ENCODE measurements around the gene RPS14. TPM values are rescaled to one million over a fixed set of nuclear protein-coding genes. Genes with fewer than 3 reads are reported as not detected.
A peak's percentile ranks its signal among the peaks of the same experiment; 100 is the strongest.

RPS14 gene
- total and polyA plus RNA-seq, 9 of the 15 experiments (the other 6 are each of a cell fraction or from before 2014, with no cell fraction given) = 1,824 to 5,983 (median 3,017) TPM

DNA sequence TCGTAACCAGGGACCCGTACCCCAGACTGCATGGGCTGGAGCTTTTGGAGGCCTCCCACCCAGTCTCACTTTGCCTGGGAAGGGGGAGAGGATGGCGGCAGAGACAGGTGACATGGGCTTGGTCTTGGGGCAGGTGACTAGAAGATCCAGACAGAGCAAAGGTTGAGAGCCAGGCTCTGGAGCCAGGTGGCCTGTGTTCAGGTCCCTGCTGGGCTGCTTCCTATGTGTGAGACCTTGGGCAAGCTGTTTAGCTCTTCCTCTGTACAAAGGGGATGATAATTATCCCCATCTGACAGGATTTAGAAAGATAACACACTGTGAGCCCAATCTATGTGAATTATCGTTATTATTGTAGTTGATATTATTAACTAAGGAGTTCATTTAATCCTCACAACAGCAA lies 42.3 kb upstream of the RPS14 start:
- no peak for FAIRE-seq
- no peaks in the 10 kb centered on the region for H3K9me3 ChIP-seq (replicated peaks; ENCODE audit: control insufficient read depth, insufficient read depth, low read depth, low read length)
- no peak for DNase-seq (ENCODE audit: extremely low read depth in 1 of 4, low spot score in 3 of 4)
- no peaks in the 10 kb centered on the region for H3K9me1 ChIP-seq (ENCODE audit: control insufficient read depth, insufficient read depth, low read length)
- H2AFZ ChIP-seq (ENCODE audit: low read depth, low read length) = no peak overlapping the region
- H3K4me1 ChIP-seq (replicated peaks in 1 of 2; ENCODE audit: control insufficient read depth in 2 of 2, insufficient read depth in 2 of 2, low read length in 2 of 2) = peaks cover 34 to 36% of the 10 kb centered on the region in 2 experiments
- no peak overlapping the region for H3K4me2 ChIP-seq (ENCODE audit: insufficient read depth, low read length)
- intact Hi-C loops (cut with micrococcal nuclease) = no loop called here
- peak overlapping the region in 1 of 2 experiments; percentile 55; a peak in 2 of 4 replicates for H3K9ac ChIP-seq (ENCODE audit: insufficient read depth in 1 of 2, low read depth in 2 of 2, low read length in 2 of 2)
- in situ Hi-C loops (cut with MboI) = no loop called here
- peaks cover 63% of the 10 kb centered on the region for H3K79me2 ChIP-seq (ENCODE audit: control insufficient read depth, insufficient read depth, low read length)
- no peak overlapping the region for H3K27ac ChIP-seq (ENCODE audit: extremely low read depth, low read depth, low read length)
- WGBS (ENCODE audit: insufficient coverage, low coverage, missing lambda C conversion rate) = 78% methylated on average over 4 of the region's 4 CpGs
- no peak overlapping the region for H3K4me3 ChIP-seq
- TF ChIP-seq ZNF124 (CRISPR knock-in tag; IDR thresholded peaks at IDR 0.05) (no peak), CBX5 (IDR thresholded peaks at IDR 0.05; ENCODE audit: borderline replicate concordance, low read depth) (no peak), POLR2A (conservative IDR thresholded peaks at IDR 0.05) (no peak), BDP1 (IDR thresholded peaks at IDR 0.05; ENCODE audit: insufficient read depth, insufficient read length) (no peak), RBM15 (IDR thresholded peaks at IDR 0.05; ENCODE audit: insufficient read depth, low read length) (no peak), MAZ (CRISPR knock-in tag; conservative IDR thresholded peaks at IDR 0.05 in 1 of 2, IDR thresholded peaks at IDR 0.05 in 1 of 2) (no peak), SAFB (IDR thresholded peaks at IDR 0.05; ENCODE audit: borderline replicate concordance, low read depth, low read length) (no peak), MIER1 (IDR thresholded peaks at IDR 0.05; ENCODE audit: low read depth) (no peak), HIVEP1 (CRISPR knock-in tag; IDR thresholded peaks at IDR 0.05) (no peak), TAF15 (IDR thresholded peaks at IDR 0.05; ENCODE audit: low read depth, low read length) (no peak), FOS (IDR thresholded peaks at IDR 0.05; ENCODE audit: extremely low read depth, insufficient read length) (no peak), ZFP36 (IDR thresholded peaks at IDR 0.05; ENCODE audit: low read depth, low read length, partially characterized antibody) (no peak), MCM7 (IDR thresholded peaks at IDR 0.05) (no peak), PHB2 (IDR thresholded peaks at IDR 0.05; ENCODE audit: low read depth) (no peak), RFX1 (IDR thresholded peaks at IDR 0.05) (no peak)
- TF ChIP-seq, protein P1, sequence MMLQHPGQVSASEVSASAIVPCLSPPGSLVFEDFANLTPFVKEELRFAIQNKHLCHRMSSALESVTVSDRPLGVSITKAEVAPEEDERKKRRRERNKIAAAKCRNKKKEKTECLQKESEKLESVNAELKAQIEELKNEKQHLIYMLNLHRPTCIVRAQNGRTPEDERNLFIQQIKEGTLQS (IDR thresholded peaks at IDR 0.05) = no peak
- TF ChIP-seq, protein P1 (CRISPR knock-in tag; conservative IDR thresholded peaks at IDR 0.05) = no peak
- TF ChIP-seq, protein P2, sequence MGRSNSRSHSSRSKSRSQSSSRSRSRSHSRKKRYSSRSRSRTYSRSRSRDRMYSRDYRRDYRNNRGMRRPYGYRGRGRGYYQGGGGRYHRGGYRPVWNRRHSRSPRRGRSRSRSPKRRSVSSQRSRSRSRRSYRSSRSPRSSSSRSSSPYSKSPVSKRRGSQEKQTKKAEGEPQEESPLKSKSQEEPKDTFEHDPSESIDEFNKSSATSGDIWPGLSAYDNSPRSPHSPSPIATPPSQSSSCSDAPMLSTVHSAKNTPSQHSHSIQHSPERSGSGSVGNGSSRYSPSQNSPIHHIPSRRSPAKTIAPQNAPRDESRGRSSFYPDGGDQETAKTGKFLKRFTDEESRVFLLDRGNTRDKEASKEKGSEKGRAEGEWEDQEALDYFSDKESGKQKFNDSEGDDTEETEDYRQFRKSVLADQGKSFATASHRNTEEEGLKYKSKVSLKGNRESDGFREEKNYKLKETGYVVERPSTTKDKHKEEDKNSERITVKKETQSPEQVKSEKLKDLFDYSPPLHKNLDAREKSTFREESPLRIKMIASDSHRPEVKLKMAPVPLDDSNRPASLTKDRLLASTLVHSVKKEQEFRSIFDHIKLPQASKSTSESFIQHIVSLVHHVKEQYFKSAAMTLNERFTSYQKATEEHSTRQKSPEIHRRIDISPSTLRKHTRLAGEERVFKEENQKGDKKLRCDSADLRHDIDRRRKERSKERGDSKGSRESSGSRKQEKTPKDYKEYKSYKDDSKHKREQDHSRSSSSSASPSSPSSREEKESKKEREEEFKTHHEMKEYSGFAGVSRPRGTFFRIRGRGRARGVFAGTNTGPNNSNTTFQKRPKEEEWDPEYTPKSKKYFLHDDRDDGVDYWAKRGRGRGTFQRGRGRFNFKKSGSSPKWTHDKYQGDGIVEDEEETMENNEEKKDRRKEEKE (IDR thresholded peaks at IDR 0.05; ENCODE audit: borderline replicate concordance in 1 of 2, control insufficient read depth in 1 of 2, low read depth in 2 of 2, low read length in 1 of 2) = no peak
- TF ChIP-seq, protein P3, sequence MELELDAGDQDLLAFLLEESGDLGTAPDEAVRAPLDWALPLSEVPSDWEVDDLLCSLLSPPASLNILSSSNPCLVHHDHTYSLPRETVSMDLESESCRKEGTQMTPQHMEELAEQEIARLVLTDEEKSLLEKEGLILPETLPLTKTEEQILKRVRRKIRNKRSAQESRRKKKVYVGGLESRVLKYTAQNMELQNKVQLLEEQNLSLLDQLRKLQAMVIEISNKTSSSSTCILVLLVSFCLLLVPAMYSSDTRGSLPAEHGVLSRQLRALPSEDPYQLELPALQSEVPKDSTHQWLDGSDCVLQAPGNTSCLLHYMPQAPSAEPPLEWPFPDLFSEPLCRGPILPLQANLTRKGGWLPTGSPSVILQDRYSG (tag; conservative IDR thresholded peaks at IDR 0.05; ENCODE audit: low read depth) = no peak
- BruUV-seq (replicated peaks) = no TSS peak
- POLR2A ChIA-PET = interaction anchor here (0.6 to 5.0 kb wide), 5 partner anchors 9 to 1136 kb away, joined by 3 to 57 read pairs (median 3); no protein-coding TSS in a partner anchor
- H4K20me1 ChIP-seq (replicated peaks; ENCODE audit: control insufficient read depth, insufficient read depth, low read length) = peaks cover 3% of the 10 kb centered on the region; the same call in 1 of the 2 replicates
- H3K36me3 ChIP-seq (ENCODE audit: control insufficient read depth, insufficient read depth, low read length) = peaks cover 21% of the 10 kb centered on the region; the same call in 2 of the 3 replicates
- CTCF ChIA-PET (ENCODE audit: low intra/inter-chr PET ratio) = no interaction called here
- H3K27me3 ChIP-seq (ENCODE audit: control insufficient read depth in 2 of 2, insufficient read depth in 2 of 2, low read length in 2 of 2) = no peaks in the 10 kb centered on the region
- no peak for ATAC-seq
